Choroid plexus epithelial cell (primary cell): ENCODE measurements around the gene AKT3.

Source experiments
- DNase-seq: peaks from one replicate; pipeline ENCODE4 v3.0.0-alpha.2; 2010; ENCODE audit warnings: low read depth
- H3K4me3 ChIP-seq: 2 replicates; pipeline ENCODE4 v1.5.1; 2011; ENCODE audit warnings: low read depth, mild to moderate bottlenecking, control low read depth, low read length, moderate library complexity
- TF ChIP-seq, protein P1 (sequence below): conservative IDR thresholded peaks from 2 replicates; pipeline ENCODE4 v1.5.1; 2011; ENCODE audit warnings: low read depth, mild to moderate bottlenecking, control low read depth, inconsistent platforms, low read length, moderate library complexity

Gene AKT3

DNA sequence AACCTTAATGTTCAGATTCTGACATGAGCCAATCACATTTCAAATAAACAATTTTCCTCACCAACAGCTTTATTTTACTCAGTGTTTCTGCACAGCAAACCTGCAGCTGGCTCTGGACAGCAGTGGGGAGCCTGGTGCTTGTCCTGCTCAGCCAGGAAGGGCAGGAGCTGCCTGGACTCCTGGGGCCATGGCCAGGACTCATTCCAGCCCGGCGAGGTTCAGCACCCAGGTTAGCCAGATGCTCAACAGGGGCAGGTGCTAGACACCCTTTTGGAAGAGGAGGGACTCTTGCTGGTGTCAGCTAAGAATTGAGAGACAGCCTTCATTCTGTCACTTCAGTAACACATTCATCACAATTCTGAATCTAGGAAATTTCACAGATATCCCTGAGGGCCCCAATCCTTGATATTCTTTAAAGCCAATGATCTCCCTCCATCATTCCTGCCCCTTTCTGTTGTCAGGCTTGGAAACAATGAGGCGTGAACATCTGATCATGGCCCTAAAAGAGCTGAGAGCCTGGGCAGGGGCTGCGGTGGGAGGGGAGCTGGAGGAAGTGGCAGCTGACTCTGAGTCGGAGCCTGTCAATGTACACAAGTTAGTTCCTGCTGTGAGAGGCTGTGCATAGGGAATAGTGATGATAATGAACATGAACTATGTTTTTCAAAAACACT lies 342.9 kb downstream of the AKT3 start:
- TF ChIP-seq, protein P1, sequence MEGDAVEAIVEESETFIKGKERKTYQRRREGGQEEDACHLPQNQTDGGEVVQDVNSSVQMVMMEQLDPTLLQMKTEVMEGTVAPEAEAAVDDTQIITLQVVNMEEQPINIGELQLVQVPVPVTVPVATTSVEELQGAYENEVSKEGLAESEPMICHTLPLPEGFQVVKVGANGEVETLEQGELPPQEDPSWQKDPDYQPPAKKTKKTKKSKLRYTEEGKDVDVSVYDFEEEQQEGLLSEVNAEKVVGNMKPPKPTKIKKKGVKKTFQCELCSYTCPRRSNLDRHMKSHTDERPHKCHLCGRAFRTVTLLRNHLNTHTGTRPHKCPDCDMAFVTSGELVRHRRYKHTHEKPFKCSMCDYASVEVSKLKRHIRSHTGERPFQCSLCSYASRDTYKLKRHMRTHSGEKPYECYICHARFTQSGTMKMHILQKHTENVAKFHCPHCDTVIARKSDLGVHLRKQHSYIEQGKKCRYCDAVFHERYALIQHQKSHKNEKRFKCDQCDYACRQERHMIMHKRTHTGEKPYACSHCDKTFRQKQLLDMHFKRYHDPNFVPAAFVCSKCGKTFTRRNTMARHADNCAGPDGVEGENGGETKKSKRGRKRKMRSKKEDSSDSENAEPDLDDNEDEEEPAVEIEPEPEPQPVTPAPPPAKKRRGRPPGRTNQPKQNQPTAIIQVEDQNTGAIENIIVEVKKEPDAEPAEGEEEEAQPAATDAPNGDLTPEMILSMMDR = no peak
- H3K4me3 ChIP-seq = no peak overlapping the region
- DNase-seq = peak; percentile 41

DNA sequence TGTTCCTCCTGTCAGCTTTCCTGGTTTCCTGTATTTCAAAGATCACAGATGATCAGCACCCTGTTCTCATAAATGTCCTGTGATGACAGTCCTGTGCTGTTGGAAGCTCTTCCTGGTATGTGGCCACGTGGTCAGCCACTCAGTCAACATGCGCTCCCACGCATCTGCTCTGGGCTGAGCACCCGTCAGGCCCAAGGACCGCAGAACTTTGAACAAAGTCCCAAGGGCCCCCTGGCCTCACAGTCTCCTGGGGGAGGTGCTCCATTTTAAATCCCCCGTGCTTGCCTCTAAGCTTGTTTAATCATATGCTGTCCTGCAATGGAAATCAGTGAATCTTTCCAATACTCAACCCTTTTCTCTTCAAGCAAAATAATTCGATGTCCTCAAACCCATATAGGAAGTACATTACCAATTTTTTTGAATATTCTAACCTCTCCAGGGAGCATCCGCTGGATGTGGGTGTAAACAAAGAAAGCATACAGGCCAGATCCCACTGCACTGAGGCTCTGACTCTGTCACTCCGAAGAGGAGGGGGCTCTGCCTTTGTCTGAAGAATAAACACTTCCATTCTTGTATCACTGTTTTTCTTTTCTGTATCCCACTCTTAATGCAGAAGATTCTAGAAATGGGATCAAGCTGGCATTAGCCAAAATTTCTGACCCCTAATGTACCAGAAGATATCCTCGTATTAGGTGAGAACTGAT lies 343.9 kb downstream of the AKT3 start:
- no peak overlapping the region for H3K4me3 ChIP-seq
- TF ChIP-seq, protein P1 = no peak
- DNase-seq = no peak

DNA sequence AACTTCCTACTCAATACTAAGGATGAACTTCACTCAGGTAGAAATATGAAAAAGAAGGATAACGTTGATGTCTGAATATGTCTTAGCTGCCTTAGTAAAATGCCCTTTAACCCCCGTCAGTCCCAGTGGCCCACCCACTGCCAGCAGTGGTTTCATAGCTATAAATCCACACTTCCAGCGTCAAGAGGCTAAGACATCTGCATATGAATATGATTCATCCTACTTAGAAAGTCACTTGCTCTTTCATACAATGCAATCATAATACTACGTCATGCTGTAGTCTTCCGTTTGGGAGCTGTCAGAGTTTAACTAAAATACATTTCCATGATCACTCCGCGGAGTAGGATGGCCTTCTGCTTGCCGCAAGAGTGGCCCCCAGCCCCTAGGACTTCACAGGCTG lies 346.9 kb downstream of the AKT3 start:
- TF ChIP-seq, protein P1 = no peak
- DNase-seq = no peak
- H3K4me3 ChIP-seq = no peak overlapping the region

DNA sequence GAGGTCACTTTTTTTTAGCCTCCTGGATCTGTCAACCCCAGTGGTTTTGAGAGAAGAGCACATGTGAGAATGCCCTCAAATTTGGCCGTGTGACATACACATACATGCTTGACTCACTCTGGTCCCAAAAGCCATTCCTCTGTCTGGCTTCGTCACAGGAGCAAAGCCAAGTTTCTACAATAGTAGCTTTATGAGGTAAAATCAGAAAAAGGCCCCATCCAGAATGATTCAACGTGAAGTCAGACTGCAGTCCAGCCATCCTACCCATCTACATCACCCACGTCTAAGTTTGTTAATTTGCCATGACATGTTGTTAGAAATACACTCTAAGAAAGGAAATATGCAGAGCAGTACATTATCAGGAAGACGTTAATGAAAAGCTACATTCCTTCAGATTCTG lies 349.0 kb downstream of the AKT3 start:
- DNase-seq = no peak
- TF ChIP-seq, protein P1 = no peak
- no peak overlapping the region for H3K4me3 ChIP-seq

DNA sequence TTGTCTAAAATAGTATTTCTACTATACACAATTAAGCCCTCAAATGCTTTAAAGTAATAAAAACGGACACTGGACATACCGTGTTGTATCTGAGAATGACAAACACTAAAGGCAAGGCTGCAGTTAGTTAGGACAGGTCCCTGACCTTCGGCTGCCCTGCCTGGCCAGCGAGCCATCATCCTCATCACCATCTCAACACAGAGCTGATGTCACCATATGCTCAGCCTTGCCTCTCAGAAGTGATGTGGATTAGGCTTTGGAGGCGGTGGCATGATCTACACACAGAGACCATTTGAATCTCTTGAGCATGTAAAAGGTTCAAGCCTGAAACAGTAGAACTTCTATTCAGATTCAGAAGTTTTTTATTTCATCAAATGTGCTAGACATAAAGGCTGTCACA lies 349.5 kb downstream of the AKT3 start:
- no peak for DNase-seq
- H3K4me3 ChIP-seq = no peak overlapping the region
- TF ChIP-seq, protein P1 = no peak

DNA sequence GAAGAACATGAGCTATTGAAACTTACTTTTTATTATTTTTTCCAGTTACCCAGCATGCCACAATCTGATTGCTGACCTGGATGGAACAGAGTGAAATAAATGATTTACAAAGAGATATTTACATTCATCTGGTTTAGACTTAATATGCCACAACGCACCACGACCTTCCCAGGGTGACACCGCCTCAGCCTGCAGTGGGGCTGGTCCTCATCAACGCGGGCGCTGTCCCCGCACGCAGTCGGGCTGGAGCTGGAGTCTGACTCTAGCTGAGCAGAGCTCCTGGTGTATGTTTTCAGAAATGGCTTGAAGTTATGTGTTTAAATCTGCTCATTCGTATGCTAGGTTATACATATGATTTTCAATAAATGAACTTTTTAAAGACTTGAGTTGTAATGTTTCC lies 350.3 kb downstream of the AKT3 start:
- DNase-seq = no peak
- TF ChIP-seq, protein P1 = no peak

DNA sequence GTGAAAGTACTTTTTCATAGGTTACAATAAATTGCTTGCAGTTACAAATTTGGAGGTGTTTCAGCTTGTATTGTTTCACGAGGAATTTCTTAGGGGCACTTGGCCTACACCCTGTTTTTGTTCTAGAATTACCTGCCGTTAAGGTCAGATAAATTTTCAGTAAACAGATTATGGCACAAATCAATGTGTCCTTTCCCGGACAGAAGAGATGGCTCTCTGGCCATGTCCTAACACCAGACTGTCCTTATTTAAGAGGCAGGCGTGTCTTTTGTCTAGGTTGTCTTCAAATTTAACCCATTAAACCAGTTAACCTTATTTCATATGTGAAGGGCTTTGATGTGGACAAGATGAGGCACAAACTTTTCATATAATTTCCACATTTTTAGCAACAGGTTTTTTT lies 350.8 kb downstream of the AKT3 start:
- DNase-seq = no peak

More for the DNA sequence above, 350.3 kb downstream of the AKT3 start:
- no peak overlapping the region for H3K4me3 ChIP-seq

More for the DNA sequence above, 350.8 kb downstream of the AKT3 start:
- no peak overlapping the region for H3K4me3 ChIP-seq
- TF ChIP-seq, protein P1 = no peak
